DOHH2 (cell line): ENCODE results near the gene TDG.

Experiments used
- H3F3A ChIP-seq: fragments of 200-600 bp; sonication (generic), shearing (Covaris generic); 2 replicates; pipeline ENCODE4 v1.6.0; 2016; ENCODE audit warnings: antibody characterized with exemption, mild to moderate bottlenecking; ENCODE audit not compliant: control insufficient read depth, insufficient read depth
- H3K27ac ChIP-seq: fragments of 200-600 bp; sonication (generic); 2 replicates; pipeline ENCODE4 v1.5.1; 2014; ENCODE audit warnings: low read depth, mild to moderate bottlenecking, low read length, moderate library complexity
- H3K27me3 ChIP-seq: fragments of 200-600 bp; sonication (generic); 2 replicates; pipeline ENCODE4 v1.6.1; 2014; ENCODE audit warnings: mild to moderate bottlenecking, low read length, mixed read lengths; ENCODE audit not compliant: control insufficient read depth
- H3K36me3 ChIP-seq: fragments of 200-600 bp; sonication (generic); 2 replicates; pipeline ENCODE4 v1.6.1; 2014; ENCODE audit warnings: mild to moderate bottlenecking, low read length, moderate library complexity, mixed read lengths; ENCODE audit not compliant: control insufficient read depth
- H3K4me1 ChIP-seq: fragments of 200-600 bp; sonication (generic); 2 replicates; pipeline ENCODE4 v1.6.1; 2014; ENCODE audit warnings: mild to moderate bottlenecking, low read length, mixed read lengths; ENCODE audit not compliant: control insufficient read depth
- H3K4me2 ChIP-seq: fragments of 200-600 bp; sonication (generic); 2 replicates; pipeline ENCODE4 v1.6.0; 2014; ENCODE audit warnings: mild to moderate bottlenecking, low read length, moderate library complexity
- H3K4me3 ChIP-seq: fragments of 200-600 bp; sonication (generic); 2 replicates; pipeline ENCODE4 v1.5.1; 2014; ENCODE audit warnings: mild to moderate bottlenecking, low read length, mixed read lengths
- H3K79me2 ChIP-seq: fragments of 200-600 bp; sonication (generic); 2 replicates; pipeline ENCODE4 v1.6.1; 2014; ENCODE audit warnings: mild to moderate bottlenecking, low read length, mixed read lengths; ENCODE audit not compliant: control insufficient read depth
- H3K9me2 ChIP-seq: fragments of 200-600 bp; sonication (generic); replicated peaks from 2 replicates; pipeline ENCODE4 v1.6.1; 2014; ENCODE audit warnings: mild to moderate bottlenecking, low read length, mixed read lengths; ENCODE audit not compliant: control insufficient read depth
- H3K9me3 ChIP-seq: fragments of 200-600 bp; sonication (generic); 2 replicates; pipeline ENCODE4 v1.6.1; 2014; ENCODE audit warnings: antibody characterized with exemption, low read length, mixed read lengths; ENCODE audit not compliant: control insufficient read depth, insufficient read depth
- H4K20me1 ChIP-seq: fragments of 200-600 bp; sonication (generic); 2 replicates; pipeline ENCODE4 v1.6.0; 2014; ENCODE audit warnings: low read depth, mild to moderate bottlenecking, antibody characterized with exemption, low read length, moderate library complexity; ENCODE audit not compliant: control insufficient read depth, insufficient read depth
- EZH2phosphoT487 ChIP-seq: fragments of 200-600 bp; sonication (generic); IDR thresholded peaks from 2 replicates; pipeline ENCODE4 v1.6.1; 2017; ENCODE audit warnings: borderline replicate concordance, mild to moderate bottlenecking, antibody characterized with exemption, low read length, moderate library complexity, mixed read lengths
- TF ChIP-seq, protein P1 (sequence below): fragments of 200-600 bp; sonication (generic); IDR thresholded peaks from one replicate; pipeline ENCODE4 v1.5.1; 2014; ENCODE audit warnings: antibody characterized with exemption, mild to moderate bottlenecking, low read depth, low read length; ENCODE audit not compliant: poor library complexity, severe bottlenecking

Gene TDG

DNA sequence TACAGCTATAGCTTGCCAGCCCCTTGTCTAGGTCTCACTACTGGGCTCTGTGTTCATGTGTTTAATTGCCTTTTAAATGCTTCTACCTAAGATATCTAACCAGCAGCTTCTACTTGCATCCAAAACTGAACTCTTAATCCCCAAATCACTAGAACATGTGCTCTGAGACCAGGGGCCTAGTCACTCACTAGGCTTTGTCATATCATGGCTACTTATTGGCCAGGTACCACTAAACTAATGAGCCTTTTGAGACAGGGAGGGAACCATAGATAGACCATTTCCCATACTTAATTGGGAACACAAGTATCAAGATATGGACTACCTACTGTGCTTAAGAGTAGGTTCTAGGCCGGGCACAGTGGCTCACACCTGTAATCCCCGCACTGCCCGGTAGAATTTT is 29.0 kb upstream of the TDG start:
- Histone ChIP-seq H3K36me3 (peaks cover 99% of the 10 kb centered on the region), H3K9me2 (no peaks in the 10 kb centered on the region), H3K27ac (no peak overlapping the region), H3K79me2 (peaks cover 48% of the 10 kb centered on the region), H3K4me3 (no peak overlapping the region), H3K27me3 (no peaks in the 10 kb centered on the region), H3K4me1 (peaks cover 35% of the 10 kb centered on the region), H3K4me2 (no peak overlapping the region), H3F3A (peaks cover 9% of the 10 kb centered on the region), H3K9me3 (no peaks in the 10 kb centered on the region), H4K20me1 (peaks cover 9% of the 10 kb centered on the region)
- TF ChIP-seq, protein P1, sequence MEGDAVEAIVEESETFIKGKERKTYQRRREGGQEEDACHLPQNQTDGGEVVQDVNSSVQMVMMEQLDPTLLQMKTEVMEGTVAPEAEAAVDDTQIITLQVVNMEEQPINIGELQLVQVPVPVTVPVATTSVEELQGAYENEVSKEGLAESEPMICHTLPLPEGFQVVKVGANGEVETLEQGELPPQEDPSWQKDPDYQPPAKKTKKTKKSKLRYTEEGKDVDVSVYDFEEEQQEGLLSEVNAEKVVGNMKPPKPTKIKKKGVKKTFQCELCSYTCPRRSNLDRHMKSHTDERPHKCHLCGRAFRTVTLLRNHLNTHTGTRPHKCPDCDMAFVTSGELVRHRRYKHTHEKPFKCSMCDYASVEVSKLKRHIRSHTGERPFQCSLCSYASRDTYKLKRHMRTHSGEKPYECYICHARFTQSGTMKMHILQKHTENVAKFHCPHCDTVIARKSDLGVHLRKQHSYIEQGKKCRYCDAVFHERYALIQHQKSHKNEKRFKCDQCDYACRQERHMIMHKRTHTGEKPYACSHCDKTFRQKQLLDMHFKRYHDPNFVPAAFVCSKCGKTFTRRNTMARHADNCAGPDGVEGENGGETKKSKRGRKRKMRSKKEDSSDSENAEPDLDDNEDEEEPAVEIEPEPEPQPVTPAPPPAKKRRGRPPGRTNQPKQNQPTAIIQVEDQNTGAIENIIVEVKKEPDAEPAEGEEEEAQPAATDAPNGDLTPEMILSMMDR = no peak
- no peak for TF ChIP-seq EZH2phosphoT487

DNA sequence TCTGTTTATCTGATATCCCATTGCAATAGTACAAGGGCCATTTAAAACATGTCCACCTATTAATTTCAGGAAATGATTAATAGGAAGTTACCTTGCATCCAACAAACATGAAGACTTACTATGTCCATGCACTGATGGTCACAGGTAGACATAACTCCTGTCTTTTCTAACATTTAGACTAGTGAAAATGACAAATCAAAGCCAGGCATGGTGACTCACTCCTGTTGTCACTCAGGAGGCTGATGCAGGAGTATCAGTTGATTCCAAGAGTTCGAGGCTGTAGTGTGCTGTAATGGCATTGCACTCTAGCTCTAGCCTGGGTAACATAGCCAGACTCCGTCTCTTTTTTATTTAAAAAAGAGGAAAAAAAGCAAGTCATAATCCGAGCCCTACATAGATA is 20.7 kb upstream of the TDG start:
- Histone ChIP-seq H4K20me1 (no peaks in the 10 kb centered on the region), H3F3A (peaks cover 15% of the 10 kb centered on the region; the same call in 1 of the 2 replicates), H3K4me1 (no peaks in the 10 kb centered on the region), H3K36me3 (peaks cover 99% of the 10 kb centered on the region), H3K27ac (no peak overlapping the region), H3K4me2 (no peak overlapping the region), H3K27me3 (no peaks in the 10 kb centered on the region), H3K79me2 (no peaks in the 10 kb centered on the region), H3K4me3 (no peak overlapping the region), H3K9me2 (no peaks in the 10 kb centered on the region), H3K9me3 (no peaks in the 10 kb centered on the region)
- TF ChIP-seq, protein P1 = no peak
- TF ChIP-seq EZH2phosphoT487 = no peak

DNA sequence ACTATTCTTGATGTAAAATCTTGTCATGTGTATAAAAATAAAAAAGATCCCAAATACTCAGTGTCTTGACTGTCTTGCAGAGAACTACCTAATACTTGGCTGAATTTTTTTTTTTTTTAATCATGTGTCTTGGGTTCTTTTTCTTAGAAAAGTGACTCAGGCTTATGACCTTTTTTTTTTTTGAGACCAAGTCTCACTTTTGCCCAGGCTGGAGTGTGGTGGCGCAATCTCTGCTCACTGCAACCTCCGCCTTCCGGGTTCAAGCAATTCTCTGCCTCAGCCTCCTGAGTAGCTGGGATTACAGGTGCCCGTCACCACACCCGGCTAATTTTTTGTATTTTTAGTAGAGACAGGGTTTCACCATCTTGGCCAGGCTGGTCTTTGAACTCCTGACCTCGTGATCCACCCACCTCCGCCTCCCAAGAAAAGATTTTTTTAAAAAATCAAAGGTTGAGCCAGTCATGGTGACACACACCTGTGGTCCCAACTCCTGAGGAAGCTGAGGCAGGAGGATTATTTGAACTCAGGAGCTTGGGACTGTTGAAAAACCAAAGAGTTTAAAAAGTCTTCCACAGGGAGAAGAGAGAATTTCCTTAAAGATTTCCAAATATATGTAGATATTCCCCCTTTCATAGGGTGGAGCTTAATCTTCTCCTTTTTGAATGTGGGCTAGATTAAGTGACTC is 17.7 kb upstream of the TDG start:
- Histone ChIP-seq H4K20me1 (no peaks in the 10 kb centered on the region; the same call in 1 of the 2 replicates), H3F3A (peaks cover 30% of the 10 kb centered on the region; the same call in 1 of the 2 replicates), H3K4me3 (no peak overlapping the region), H3K27me3 (no peaks in the 10 kb centered on the region), H3K4me1 (no peaks in the 10 kb centered on the region), H3K9me2 (no peaks in the 10 kb centered on the region), H3K9me3 (no peaks in the 10 kb centered on the region), H3K36me3 (peaks cover 99% of the 10 kb centered on the region), H3K27ac (no peak overlapping the region), H3K79me2 (peaks cover 9% of the 10 kb centered on the region), H3K4me2 (no peak overlapping the region)
- no peak for TF ChIP-seq EZH2phosphoT487
- TF ChIP-seq, protein P1 = no peak
